T-helper 2 cell treated with Interferon-gamma antibody and Interleukin-4, amounts not matched to agents 5 μg/mL and 100 μg/mL, for 36 hours (primary cell): ENCODE results near the gene ZNF428.
"Not testable (repeated sequence)": the region's sequence is repeated elsewhere in the genome, so short reads cannot be mapped to it uniquely, and the experiment has no call there.

ENCODE experiments used
- DNase-seq: peaks from one replicate; pipeline ENCODE4 v3.0.0; 2021; ENCODE audit warnings: low spot score
- H3K27ac Mint-ChIP-seq: one replicate; pipeline ENCODE4 v1.8.0; 2021; ENCODE audit warnings: mild to moderate bottlenecking, mixed read lengths
- H3K27me3 Mint-ChIP-seq: one replicate; pipeline ENCODE4 v1.8.0; 2021; ENCODE audit warnings: low read depth, mixed read lengths
- H3K36me3 Mint-ChIP-seq: one replicate; pipeline ENCODE4 v1.8.0; 2021; ENCODE audit warnings: low read depth, mixed read lengths
- H3K4me1 Mint-ChIP-seq: one replicate; pipeline ENCODE4 v1.8.0; 2021; ENCODE audit warnings: low read depth, mixed read lengths
- H3K4me3 Mint-ChIP-seq: one replicate; pipeline ENCODE4 v1.8.0; 2022; ENCODE audit warnings: mild to moderate bottlenecking, moderate library complexity, mixed read lengths
- H3K9me3 Mint-ChIP-seq: one replicate; pipeline ENCODE4 v1.8.0; 2021; ENCODE audit warnings: mixed read lengths

ZNF428 gene

DNA sequence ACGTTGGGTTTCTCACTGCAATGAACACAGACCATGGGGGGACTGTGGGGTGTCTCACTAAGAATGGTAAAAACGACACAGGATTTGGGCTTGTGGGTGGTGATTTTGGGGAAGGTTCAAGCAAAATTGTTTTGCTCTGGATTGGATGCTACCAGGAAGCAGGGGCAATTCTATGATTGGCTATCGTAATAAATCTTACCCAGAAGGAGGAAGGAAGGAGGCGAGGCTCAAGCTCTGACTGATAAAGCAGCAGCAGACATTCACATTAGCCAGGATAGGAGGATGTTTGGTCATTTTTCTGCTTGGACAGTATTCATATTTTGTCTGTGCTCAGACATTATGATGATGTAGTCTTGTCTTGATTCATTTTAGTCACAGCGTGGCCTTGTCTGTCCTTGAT is 21.6 kb downstream of the ZNF428 start:
- Mint-ChIP-seq H3K27me3 (no peaks in the 10 kb centered on the region), H3K27ac (peak overlapping the region; percentile 96), H3K4me3 (peak overlapping the region; percentile 99), H3K4me1 (peaks cover 26% of the 10 kb centered on the region), H3K9me3 (no peaks in the 10 kb centered on the region), H3K36me3 (peaks cover 21% of the 10 kb centered on the region)
- DNase-seq: no peak

DNA sequence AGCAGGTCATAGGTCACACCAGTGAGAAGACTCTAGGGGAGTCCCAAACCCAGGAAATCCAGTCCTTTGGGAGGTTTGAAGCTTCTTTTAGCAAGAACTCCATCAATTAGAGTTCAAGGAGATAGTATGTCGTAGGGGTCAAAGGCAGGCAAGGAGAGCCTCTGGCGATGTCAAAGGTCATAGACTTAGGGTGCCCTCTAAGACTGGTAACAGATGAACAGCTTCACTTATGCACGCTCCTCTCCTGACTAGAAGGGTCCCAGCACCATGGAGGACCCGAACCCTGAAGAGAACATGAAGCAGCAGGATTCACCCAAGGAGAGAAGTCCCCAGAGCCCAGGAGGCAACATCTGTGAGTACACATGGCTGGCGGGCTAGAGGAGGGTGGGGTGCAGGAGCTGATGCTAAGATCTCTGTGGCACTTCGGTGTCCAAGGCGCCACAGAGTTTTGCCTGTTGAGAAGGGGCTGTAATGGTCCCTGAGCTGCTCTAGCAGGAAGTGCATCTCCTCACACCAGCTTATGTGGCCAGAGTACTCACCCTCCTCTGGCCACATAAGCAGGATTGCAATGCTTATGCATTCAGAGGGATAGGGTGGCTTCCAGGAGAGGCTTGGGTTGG is 22.5 kb downstream of the ZNF428 start:
- H3K27ac Mint-ChIP-seq: peak overlapping the region; percentile 96
- H3K4me3 Mint-ChIP-seq: peak overlapping the region; percentile 99
- no peak for DNase-seq
- H3K27me3 Mint-ChIP-seq: no peaks in the 10 kb centered on the region
- H3K9me3 Mint-ChIP-seq: no peaks in the 10 kb centered on the region
- H3K36me3 Mint-ChIP-seq: peaks cover 24% of the 10 kb centered on the region
- H3K4me1 Mint-ChIP-seq: peaks cover 26% of the 10 kb centered on the region

DNA sequence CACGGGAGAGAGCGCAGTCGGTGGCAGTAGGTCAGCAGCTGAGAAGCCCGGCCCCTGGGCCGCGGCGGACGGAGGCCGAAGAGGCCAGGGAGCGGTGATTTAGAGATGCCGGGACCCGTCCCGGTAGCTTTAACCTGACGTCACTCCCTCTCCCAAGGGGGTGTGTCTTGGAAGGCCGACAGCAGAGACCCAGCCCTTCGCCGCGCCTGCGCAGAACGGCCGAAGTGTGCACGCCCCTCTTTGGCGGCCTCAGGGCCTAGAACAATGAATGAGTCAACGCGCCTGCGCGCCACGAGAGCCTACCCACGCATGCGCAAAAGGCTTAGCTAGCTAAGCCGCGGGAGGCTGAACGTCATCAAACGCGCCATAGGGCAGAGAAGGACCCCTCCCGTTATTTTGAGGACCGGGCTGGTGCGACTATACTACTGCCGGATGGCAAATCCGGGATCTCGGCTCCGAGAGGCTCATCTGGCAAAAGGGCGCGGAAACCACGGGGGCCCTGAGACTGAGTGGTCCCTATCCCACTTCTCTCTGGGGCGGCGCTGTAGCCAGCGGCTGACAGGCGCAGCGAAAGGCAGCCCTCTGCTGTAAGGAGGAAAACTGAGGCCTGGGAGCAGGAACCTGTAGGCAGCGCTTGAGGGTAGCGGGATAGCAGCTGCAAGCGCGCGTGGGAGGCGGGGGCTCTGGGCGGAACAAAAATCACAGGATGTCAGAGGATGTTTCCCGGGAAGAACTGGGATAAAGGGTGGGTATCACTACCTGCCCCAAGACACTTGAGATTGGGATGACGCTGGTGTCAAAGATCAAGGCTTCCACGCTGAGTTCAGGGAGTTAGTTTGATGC is 23.2 kb downstream of the ZNF428 start, which contains the start of the genes IRGQ and ZNF576:
Gene IRGQ (minus strand): TSS at position 136 of the 843 bp plus-strand sequence. CDS start 796 bp downstream, outside the sequence.
Gene ZNF576 (plus strand): TSS at position 597 of the 843 bp plus-strand sequence. CDS start 514 bp downstream, outside the sequence.
- peak within 1 kb of the TSS; percentile 99 for H3K4me3 Mint-ChIP-seq
- DNase-seq: peak; percentile 100
- H3K27me3 Mint-ChIP-seq: no peaks in the 10 kb centered on the region
- peaks cover 22% of the 10 kb centered on the region for H3K36me3 Mint-ChIP-seq
- peaks cover 26% of the 10 kb centered on the region for H3K4me1 Mint-ChIP-seq
- no peaks in the 10 kb centered on the region for H3K9me3 Mint-ChIP-seq
- peak within 1 kb of the TSS; percentile 96 for H3K27ac Mint-ChIP-seq

DNA sequence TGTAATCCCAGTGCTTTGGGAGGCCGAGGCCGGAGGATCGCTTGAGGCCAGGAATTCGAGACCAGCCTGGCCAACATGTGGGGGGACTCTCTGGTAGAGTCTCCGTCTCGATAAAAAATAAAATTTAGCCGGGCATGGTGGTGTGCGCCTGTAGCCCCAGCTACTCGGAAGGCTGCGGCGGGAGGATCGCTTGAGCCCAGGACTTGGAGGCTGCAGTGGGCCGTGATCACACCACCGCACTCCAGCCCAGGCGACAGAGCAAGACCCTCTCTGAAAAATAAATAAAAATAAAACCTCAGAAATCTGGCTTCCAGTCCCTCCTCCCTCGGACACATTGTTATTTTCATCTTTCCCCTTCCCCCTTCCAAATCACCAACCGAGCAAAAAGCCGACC is 23.8 kb downstream of the ZNF428 start:
- DNase-seq: no peak
- no peaks in the 10 kb centered on the region for H3K9me3 Mint-ChIP-seq
- peaks cover 26% of the 10 kb centered on the region for H3K4me1 Mint-ChIP-seq
- peaks cover 23% of the 10 kb centered on the region for H3K36me3 Mint-ChIP-seq
- H3K4me3 Mint-ChIP-seq: peak overlapping the region; percentile 99
- H3K27ac Mint-ChIP-seq: peak overlapping the region; percentile 96
- no peaks in the 10 kb centered on the region for H3K27me3 Mint-ChIP-seq

DNA sequence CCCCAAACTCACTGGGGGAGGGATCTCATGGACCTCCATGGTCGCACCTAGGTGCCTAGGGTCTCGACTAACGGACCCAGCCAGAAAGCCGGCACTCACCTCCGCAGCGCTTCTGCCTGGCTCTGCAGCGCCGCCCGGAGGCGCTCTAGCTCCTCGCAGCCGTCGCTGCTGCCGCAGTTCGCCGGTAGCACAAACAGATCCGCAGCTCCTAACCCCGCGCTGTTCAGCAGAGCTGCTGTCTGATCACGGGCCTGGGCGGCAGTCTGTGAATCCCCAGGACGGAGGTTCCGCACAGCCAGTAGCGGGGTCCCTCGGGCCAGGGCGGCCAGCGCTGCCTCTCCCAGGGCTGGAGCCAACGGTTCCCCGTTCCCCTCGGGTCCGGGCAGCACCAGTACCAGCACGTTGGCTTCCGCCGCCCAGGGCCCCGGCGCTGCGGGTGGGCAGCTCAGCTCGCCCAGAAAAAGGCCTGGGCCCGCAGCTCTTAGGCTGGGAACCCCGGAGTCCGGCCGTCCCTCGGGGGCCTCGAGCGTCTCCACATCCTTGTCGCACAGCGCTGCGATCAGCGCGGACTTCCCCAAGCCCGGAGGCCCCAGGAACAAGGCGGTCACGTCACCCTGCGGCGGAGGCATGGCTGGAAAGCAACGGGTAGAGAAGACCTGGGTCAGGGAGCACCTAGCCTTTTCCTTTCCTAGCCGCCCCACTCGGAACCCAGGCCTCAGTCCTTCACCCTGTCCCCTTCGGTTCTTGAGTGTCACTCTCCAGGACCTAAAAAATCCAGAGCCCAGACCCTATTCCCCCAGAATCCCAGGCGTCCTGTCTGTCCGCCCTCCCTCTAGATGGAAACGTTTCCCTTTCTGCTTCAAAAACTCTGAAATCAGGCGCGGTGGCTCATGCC is 24.5 kb downstream of the ZNF428 start:
- H3K36me3 Mint-ChIP-seq: peaks cover 23% of the 10 kb centered on the region
- peaks cover 26% of the 10 kb centered on the region for H3K4me1 Mint-ChIP-seq
- peak overlapping the region; percentile 96 for H3K27ac Mint-ChIP-seq
- peak; percentile 71 for DNase-seq
- no peaks in the 10 kb centered on the region for H3K9me3 Mint-ChIP-seq
- peak overlapping the region; percentile 99 for H3K4me3 Mint-ChIP-seq
- H3K27me3 Mint-ChIP-seq: no peaks in the 10 kb centered on the region

DNA sequence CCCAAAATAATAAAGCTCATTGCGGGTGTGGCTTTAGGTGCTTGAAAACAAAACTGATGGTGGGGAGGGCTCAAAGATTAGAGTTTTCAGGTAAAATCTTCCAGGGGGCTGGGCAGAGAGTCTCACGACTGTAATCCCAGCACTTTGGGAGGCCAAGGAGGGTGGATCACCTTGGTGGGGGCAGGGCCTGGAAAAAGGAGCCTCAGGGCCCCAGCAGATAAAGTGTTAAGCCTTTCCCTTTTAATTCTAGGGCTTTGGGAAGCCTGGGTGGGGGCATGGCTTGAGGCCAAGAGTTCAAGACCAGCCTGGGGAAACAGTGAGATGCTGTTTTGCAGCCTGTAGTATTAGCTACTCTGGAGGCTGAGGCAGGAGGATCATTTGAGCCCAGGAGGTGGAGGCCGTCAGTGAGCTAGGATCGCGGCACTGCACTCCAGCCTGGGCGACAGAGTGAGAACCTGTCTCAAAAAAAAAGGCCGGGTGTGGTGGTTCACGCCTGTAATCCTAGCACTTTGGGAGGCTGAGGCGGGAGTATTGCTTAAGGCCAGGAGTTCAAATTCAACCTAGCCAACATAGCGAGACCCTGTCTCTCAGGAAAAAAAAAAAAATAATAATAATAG is 25.2 kb downstream of the ZNF428 start:
- no peak for DNase-seq
- no peaks in the 10 kb centered on the region for H3K27me3 Mint-ChIP-seq
- peak overlapping the region; percentile 78 for H3K27ac Mint-ChIP-seq
- H3K9me3 Mint-ChIP-seq: no peaks in the 10 kb centered on the region
- peaks cover 19% of the 10 kb centered on the region for H3K36me3 Mint-ChIP-seq
- H3K4me3 Mint-ChIP-seq: peak overlapping the region; percentile 99
- H3K4me1 Mint-ChIP-seq: peaks cover 30% of the 10 kb centered on the region

DNA sequence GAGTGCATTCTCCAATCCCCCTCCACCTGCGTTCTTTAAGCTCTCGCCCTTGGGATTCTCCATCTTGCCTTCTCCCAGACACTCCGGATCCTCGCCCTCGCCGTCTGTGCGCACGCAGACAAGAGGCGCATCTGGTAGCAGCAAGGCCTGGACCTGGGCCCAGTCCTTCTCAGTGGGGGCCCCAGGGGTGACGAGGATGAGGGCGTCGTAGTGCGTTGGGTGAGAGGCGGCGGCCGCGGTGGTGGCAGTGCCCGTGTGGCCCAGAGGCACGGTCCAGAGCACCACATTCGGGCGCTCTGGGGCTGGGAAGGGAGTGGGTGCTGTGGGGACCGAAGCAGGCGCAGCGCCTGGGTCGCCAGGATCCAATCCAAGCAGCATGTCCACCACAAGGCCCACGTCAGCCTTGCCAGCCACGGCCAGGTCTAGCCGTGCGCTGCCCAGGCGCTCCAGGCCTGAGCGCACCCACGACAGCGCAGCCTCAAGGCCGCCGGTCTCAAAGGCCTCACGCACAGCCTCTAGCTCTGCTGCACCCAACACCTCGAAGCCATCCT is 26.6 kb downstream of the ZNF428 start:
- Mint-ChIP-seq H3K27me3 (no peaks in the 10 kb centered on the region), H3K27ac (peak overlapping the region; percentile 78), H3K4me3 (no peak overlapping the region), H3K4me1 (peaks cover 24% of the 10 kb centered on the region), H3K9me3 (no peaks in the 10 kb centered on the region), H3K36me3 (peaks cover 15% of the 10 kb centered on the region)
- no peak for DNase-seq

DNA sequence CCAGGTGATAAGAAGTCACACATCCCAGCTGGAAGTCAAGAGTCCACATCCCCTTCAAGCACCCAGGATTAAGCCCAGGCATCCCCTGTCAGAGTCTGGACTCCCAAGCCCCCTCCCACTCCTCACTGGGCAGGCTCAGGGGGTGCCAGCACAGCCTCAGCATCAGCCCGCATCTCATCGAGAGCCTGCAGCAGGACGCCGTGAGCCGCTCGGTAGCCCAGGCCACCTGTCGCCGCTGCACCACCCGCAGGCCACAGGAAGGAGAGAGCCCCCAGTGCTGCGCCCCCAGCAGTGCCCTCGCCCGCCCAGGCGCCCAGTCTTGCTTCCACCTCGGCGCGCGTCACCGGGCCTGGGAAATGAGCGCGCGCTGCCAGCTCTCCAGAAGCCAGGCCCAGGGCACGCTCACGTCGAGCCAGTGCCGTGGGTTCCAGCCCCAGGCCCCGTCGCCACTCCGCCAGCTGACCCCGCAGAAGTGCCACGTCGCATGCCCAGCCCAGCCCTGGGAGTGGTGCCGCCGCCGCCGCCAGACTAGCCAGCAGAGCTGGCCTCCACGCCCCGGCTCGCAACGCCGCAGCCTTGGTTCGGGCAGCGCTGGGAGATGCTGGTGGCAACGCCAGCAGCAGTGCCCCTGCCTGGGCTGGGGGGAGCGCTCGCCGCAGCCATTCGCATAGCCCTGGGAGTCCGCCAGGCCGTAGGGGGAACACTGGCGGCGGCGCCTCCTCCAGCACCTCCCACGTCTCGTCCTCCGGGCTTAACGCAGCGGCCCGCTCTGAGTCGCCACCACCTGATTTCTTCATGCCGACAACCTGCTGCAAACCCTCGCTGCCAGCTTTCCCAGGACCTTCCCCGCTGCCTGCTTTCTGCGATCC is 27.3 kb downstream of the ZNF428 start:
- H3K4me1 Mint-ChIP-seq: peaks cover 17% of the 10 kb centered on the region

DNA sequence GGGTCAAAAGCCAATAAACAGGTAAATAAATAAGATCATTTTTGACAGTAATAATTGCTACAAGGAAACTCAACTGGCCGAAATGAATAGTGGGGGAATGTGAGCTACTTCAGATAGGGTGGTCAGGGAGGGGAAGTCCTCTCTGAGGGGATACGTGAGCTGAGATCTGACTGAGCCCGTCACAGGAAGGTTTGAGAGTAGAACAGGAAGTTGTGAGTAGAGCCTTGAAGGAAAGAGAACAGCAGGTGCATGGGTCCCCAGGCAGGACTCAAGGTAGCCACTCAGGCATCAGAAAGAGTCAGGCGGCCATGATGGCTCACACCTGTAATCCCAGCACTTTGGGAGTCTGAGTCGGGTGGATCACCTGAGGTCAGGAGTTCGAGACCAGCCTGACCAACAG is 29.8 kb downstream of the ZNF428 start:
- Mint-ChIP-seq H3K27ac (peak overlapping the region; percentile 60), H3K27me3 (no peaks in the 10 kb centered on the region), H3K36me3 (peaks cover 26% of the 10 kb centered on the region), H3K9me3 (no peaks in the 10 kb centered on the region), H3K4me3 (no peak overlapping the region), H3K4me1 (peaks cover 10% of the 10 kb centered on the region)
- no peak for DNase-seq

More for the DNA sequence above, 27.3 kb downstream of the ZNF428 start:
- no peaks in the 10 kb centered on the region for H3K9me3 Mint-ChIP-seq
- no peak overlapping the region for H3K4me3 Mint-ChIP-seq
- peaks cover 15% of the 10 kb centered on the region for H3K36me3 Mint-ChIP-seq
- no peaks in the 10 kb centered on the region for H3K27me3 Mint-ChIP-seq
- H3K27ac Mint-ChIP-seq: no peak overlapping the region
- DNase-seq: no peak

DNA sequence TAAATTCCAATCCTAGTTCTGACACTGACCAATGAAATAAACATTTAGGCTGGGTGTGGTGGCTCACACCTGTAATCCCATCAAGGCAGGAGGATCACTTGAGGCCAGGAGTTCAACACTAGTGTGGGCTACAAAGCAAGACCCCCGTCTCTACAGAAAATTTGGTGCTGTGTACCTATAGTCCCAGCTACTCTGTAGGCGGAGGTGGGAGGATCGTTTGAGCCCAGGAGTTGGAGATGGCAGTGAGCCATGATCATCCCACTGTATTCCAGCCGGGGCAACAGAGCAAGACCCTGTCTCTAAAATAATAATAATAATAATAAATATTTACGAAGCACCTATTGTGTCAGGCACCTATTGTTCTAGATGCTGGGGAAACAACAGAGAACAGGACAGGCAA is 30.2 kb downstream of the ZNF428 start:
- Mint-ChIP-seq H3K4me3 (no peak overlapping the region), H3K27me3 (no peaks in the 10 kb centered on the region), H3K27ac (no peak overlapping the region), H3K36me3 (peaks cover 27% of the 10 kb centered on the region), H3K9me3 (no peaks in the 10 kb centered on the region), H3K4me1 (peaks cover 11% of the 10 kb centered on the region)
- no peak for DNase-seq

DNA sequence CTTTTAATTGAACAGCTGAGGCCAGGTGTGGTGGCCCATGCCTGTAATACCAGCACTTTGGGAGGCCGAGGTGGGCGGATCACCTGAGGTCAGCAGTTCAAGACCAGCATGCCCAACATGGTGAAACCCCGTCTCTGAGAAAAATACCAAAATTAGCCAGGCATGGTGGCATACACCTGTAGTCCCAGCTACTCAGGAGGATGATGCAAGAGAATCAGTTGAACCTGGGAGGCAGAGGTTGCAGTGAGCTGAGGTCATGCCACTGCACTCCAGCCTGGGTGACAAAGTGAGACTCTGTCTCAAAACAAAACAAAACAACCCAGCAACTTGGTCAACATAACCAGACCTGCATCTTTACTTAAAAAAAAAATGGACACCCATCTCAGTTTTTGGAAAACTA is 32.4 kb downstream of the ZNF428 start:
- peaks cover 19% of the 10 kb centered on the region for H3K36me3 Mint-ChIP-seq
- not testable (repeated sequence) for H3K4me3 Mint-ChIP-seq, DNase-seq, H3K4me1 Mint-ChIP-seq, H3K9me3 Mint-ChIP-seq, H3K27ac Mint-ChIP-seq, H3K27me3 Mint-ChIP-seq

DNA sequence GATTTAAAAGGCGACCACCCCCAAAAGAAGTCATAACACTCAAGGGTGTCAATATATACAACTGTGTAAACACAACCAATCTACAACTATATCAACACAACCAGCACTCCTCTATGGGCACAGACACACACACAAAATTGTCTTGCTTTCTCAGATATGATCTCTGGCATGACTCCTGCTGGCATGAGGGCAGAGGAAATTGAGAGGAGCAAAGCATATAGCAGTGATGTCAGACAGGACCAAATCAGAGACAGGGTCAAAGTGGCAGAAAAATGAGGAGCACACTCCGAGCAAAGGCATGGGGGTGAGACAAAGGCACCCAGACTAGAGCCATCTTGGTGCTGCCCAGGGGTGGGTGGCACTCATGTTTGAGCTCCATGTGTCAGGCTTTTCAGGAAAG is 33.1 kb downstream of the ZNF428 start:
- peaks cover 19% of the 10 kb centered on the region for H3K36me3 Mint-ChIP-seq
- no peaks in the 10 kb centered on the region for H3K9me3 Mint-ChIP-seq
- H3K4me3 Mint-ChIP-seq: no peak overlapping the region
- H3K4me1 Mint-ChIP-seq: peaks cover 14% of the 10 kb centered on the region
- H3K27me3 Mint-ChIP-seq: no peaks in the 10 kb centered on the region
- H3K27ac Mint-ChIP-seq: no peak overlapping the region
- DNase-seq: no peak
